ENCODE data around the gene OSBPL7.

Gene OSBPL7

DNA sequence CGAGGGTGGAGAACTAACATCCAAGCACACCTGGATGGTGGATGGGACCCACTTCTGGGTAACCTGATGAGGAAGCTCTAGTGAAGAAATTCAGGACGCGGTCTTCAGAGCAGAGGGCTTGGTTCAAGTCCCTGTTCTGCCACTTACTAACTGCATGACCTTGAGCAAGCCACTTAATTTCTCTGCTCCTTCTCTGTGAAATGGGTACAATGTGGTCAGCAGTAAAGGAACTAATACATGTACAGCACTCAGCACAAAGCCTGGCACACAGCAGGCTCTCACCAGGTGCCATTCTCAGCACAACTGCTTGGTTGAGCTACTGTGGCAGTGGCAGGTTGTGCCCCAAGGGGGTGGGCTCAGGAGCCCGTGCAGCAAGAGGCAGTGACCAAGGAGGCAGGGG is 1.9 kb upstream of the OSBPL7 start:
- DNase-seq (ENCODE audit: low spot score): no peak

- no peak for DNase-seq (ENCODE audit: low spot score)
Measured at GRCh38 chr17:47822785-47823184, 1.2 kb upstream of the OSBPL7 start.

- DNase-seq (ENCODE audit: low spot score): no peak
Measured at GRCh38 chr17:47821031-47821423, 567 bp downstream of the OSBPL7 start.

GRCh38 chr17:47820033-47820789 is 1.4 kb downstream of the OSBPL7 start:
- DNase-seq (ENCODE audit: low spot score): no peak

- no peak for DNase-seq (ENCODE audit: low spot score)
Measured at GRCh38 chr17:47819475-47819874, 2.1 kb downstream of the OSBPL7 start.

DNA sequence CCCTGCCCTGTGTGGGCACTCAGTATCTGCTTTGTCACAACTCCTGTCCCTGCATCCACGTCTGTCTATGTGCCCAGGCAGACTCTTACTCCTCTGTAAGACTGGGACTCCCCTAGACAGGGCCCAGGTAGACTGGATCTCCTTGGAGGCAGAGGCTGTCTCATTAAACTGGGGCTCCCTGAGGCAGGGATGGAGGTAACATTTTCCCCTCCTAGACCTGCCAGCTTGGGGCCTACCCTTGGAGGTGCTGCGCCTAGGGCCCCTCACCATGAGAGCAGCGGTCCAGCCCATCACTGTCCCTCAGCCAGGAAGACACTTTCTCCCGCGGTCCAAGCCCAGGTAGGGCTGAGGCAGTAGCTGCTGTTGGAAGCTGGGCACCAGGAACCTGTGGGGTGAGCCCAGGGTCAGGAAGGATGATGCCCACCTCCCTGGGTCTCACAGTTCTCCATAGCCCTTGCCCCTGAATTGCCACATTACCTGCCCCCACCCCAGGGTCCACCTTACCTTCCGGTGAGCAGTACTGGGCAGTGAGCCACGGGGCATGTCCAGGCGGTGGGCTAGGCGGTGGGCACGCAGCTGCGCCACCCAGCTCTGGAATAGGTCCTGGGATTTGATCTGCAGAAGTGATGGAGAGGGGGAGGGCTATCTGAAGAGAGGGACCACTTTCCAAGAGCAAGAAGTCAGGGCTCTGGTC is 3.4 kb downstream of the OSBPL7 start:
- no peak for DNase-seq (ENCODE audit: low spot score)

DNA sequence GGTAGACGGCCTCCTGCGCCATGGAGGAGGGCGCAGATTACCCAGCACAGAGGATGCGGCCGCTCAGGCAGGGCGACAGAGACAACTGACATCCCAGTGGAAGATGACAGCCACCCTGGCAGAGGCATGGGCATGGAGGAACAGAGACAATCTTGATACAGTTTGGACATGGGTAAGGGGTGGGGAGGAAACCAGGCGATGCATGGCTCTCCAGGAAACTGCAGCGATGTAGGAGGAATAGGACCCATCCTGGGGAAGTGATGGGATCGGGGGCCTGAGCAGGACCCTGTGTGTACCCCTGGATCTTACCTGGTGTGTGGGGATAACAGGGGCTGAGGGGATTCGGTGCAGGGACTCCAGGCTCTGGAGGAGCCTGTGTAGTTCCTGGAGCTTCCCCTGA is 4.6 kb downstream of the OSBPL7 start:
- DNase-seq (ENCODE audit: low spot score): no peak

GRCh38 chr17:47816111-47816735 is 5.4 kb downstream of the OSBPL7 start:
- no peak for DNase-seq (ENCODE audit: low spot score)

- no peak for DNase-seq (ENCODE audit: low spot score)
Measured at GRCh38 chr17:47815106-47815918, 6.3 kb downstream of the OSBPL7 start.

DNA sequence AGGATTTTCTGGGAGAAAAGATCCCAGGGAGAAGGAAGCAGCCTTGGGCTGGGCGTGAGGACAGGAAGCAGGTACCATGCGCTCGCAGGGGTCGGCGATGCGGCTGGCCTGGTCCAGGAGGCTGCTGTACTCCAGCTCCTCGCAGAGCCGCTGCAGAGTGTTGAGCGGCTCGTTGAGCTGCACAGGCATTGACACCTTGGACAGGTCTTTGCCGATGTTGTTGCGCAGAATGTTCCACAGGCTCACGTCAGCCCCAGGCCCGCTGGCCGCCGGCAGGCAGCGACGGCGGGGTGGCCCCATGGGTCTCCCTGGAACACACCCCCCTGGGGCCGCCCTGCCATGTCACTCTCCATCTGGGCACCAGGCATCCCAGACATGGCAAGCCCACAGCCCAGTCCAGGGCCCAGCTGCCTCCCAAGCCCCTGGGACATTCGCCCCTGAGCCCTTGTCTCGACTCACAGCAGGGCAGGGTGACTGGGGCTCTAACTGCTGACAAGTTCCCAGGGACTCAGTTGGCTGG is 8.0 kb downstream of the OSBPL7 start:
- DNase-seq (ENCODE audit: low spot score): no peak

DNA sequence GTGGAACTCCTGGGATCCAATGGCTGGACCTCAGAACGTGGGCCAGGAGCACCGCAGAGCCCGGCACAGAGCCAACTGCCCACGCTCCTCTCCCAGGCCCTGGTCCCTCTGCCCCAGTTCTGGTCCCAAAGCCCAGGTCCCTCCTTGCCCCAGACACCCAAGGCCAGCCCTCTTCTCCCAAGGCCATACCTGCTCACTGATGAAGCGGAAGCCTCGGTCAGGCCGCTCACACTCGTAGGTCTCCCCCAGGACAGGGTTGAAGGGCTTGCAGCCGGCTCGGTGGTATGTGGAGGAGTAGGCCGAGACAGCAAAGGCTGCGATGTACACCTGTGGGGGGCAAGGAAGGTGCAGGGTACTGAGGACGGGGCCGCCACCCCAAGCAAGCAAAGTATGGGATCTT is 8.5 kb downstream of the OSBPL7 start:
- DNase-seq (ENCODE audit: low spot score): no peak

- DNase-seq (ENCODE audit: low spot score): no peak
Measured at GRCh38 chr17:47812146-47812920, 9.3 kb downstream of the OSBPL7 start.

DNA sequence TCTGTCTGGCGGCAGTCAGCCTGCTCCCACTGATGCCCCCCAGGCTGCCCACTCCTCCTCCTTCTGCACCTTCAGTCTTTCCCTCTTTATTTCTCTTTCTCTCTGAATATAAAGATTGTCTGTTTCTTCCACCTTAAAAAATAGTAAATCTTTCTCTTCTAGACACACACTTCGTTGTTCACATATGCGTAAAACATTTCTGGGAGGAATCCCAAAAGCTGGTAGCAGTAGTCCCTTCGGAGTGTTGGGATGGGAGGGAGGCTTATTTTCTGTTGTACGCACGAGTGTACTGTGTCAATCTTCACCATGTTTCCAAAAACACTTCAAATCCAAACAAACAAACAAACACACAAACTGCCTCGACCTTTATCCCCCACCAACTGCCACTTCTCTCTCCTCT is 9.9 kb downstream of the OSBPL7 start:
- no peak for DNase-seq (ENCODE audit: low spot score)

- no peak for DNase-seq (ENCODE audit: low spot score)
Measured at GRCh38 chr17:47810901-47811635, 10.5 kb downstream of the OSBPL7 start.

- DNase-seq (ENCODE audit: low spot score): peak; percentile 53
Measured at GRCh38 chr17:47810200-47810821, 11.3 kb downstream of the OSBPL7 start.

GRCh38 chr17:47808830-47809480 is 12.6 kb downstream of the OSBPL7 start:
- DNase-seq (ENCODE audit: low spot score): no peak

DNA sequence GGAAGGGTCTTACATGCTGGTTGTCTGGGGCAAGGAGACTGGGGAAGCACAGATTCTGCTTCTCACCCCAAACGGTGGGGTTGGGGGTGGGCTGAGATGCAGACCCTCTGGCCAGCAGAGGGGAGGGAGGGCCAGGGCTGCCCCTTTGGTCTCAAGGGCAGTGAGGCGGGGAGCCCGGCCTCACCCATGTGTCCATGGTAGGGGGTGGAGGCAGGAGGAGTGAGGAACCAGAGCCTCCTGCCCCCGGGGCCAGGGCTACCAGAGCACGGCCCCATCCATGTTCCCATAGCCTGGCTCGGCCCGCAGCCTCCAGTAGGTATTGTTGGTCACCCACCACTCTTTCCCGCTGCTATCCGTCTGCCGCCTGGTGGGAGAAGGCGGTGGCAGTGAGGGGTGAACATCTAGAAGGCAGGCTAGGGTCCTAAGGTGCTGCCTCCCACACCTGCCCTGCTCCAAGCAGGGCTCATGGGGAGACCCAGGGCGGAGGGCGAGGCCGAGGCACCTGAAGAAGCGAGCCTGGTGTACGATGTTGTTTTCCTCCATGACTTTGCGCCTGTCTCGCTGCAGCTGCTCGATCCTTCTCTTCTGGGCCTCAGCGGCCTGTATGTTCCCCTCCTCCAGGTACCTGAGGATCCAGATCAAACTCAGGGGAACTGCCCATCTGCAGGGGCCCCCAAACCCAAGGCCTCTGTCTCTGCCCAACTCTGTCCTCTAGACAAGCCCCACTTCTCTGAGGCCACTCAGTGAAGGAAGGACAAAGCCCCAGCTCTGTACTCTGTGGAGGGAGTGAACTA is 13.4 kb downstream of the OSBPL7 start:
- no peak for DNase-seq (ENCODE audit: low spot score)

- DNase-seq (ENCODE audit: low spot score): no peak
Measured at GRCh38 chr17:47807421-47807820, 14.2 kb downstream of the OSBPL7 start.

- DNase-seq (ENCODE audit: low spot score): no peak
Measured at GRCh38 chr17:47806913-47807255, 14.7 kb downstream of the OSBPL7 start.

Measured in HuH-7.5 (cell line).